ENCODE measurements around the gene LENEP.

Gene LENEP

GRCh38 chr1:154998818-154999570, 5.6 kb downstream of the LENEP start:
- peak; percentile 84 for DNase-seq (ENCODE audit: low spot score)

- DNase-seq (ENCODE audit: low spot score) = peak; percentile 72
These were observed 6.4 kb downstream of the LENEP start for GRCh38 chr1:154999571-155000410.

GRCh38 chr1:155000411-155000725, 7.0 kb downstream of the LENEP start:
- DNase-seq (ENCODE audit: low spot score) = no peak

GRCh38 chr1:155000726-155001424, 7.5 kb downstream of the LENEP start:
- DNase-seq (ENCODE audit: low spot score) = peak; percentile 91

GRCh38 chr1:155001425-155001674, 8.0 kb downstream of the LENEP start:
- DNase-seq (ENCODE audit: low spot score) = no peak

- peak; percentile 99 for DNase-seq (ENCODE audit: low spot score)
These were observed 8.5 kb downstream of the LENEP start for GRCh38 chr1:155001675-155002463.

GRCh38 chr1:155002464-155003226, 9.3 kb downstream of the LENEP start, which contains the start of gene ZBTB7B:
TSS of gene ZBTB7B (plus strand) at chr1:155002802. CDS start at chr1:155014661, 11,859 bp downstream.
- DNase-seq (ENCODE audit: low spot score) = no peak

- DNase-seq (ENCODE audit: low spot score) = peak; percentile 50
These were observed 9.9 kb downstream of the LENEP start for GRCh38 chr1:155003227-155003765.

- DNase-seq (ENCODE audit: low spot score) = peak; percentile 49
These were observed 10.5 kb downstream of the LENEP start for GRCh38 chr1:155003766-155004351.

- no peak for DNase-seq (ENCODE audit: low spot score)
These were observed 11.1 kb downstream of the LENEP start for GRCh38 chr1:155004352-155005075.

GRCh38 chr1:155005076-155006011, 12.0 kb downstream of the LENEP start:
- DNase-seq (ENCODE audit: low spot score) = no peak

GRCh38 chr1:155006601-155007101, 13.3 kb downstream of the LENEP start:
- DNase-seq (ENCODE audit: low spot score) = peak; percentile 41

GRCh38 chr1:155007251-155007828, 14.0 kb downstream of the LENEP start:
- no peak for DNase-seq (ENCODE audit: low spot score)

- no peak for DNase-seq (ENCODE audit: low spot score)
These were observed 14.9 kb downstream of the LENEP start for GRCh38 chr1:155008015-155008941.

- DNase-seq (ENCODE audit: low spot score) = no peak
These were observed 15.9 kb downstream of the LENEP start for GRCh38 chr1:155009221-155009711.

GRCh38 chr1:155009742-155010141, 16.4 kb downstream of the LENEP start:
- no peak for DNase-seq (ENCODE audit: low spot score)
